NCI-H446 (cell line): ENCODE results near the gene AKIRIN1.
"Not testable (repeated sequence)": the region's sequence is repeated elsewhere in the genome, so short reads cannot be mapped to it uniquely, and the experiment has no call there.

Experiments used
- DNase-seq, 2 experiments: peaks; one replicate each; lab custom pipeline; 2025; lab: John Stamatoyannopoulos, UW

AKIRIN1 gene

GRCh38 chr1:38997034-38997900 lies 6.2 kb downstream of the AKIRIN1 start:
- DNase-seq, result no peak

DNA sequence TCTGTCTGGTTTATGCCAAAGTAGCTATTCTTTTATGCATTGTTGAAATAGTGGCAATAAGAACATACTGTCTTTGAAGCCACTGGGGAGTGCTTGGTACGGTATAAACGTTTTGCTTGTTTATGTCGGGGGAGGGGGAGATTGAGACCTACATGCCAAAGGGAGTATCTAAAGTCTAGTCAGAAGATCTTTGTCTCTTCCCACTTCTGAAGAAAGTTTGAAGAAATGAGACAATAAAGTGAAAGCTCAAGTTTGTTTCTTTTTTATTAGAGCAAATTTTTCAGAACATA lies 6.8 kb downstream of the AKIRIN1 start:
- no peak for DNase-seq

GRCh38 chr1:39001516-39002421 lies 10.7 kb downstream of the AKIRIN1 start:
- DNase-seq, result no peak

DNA sequence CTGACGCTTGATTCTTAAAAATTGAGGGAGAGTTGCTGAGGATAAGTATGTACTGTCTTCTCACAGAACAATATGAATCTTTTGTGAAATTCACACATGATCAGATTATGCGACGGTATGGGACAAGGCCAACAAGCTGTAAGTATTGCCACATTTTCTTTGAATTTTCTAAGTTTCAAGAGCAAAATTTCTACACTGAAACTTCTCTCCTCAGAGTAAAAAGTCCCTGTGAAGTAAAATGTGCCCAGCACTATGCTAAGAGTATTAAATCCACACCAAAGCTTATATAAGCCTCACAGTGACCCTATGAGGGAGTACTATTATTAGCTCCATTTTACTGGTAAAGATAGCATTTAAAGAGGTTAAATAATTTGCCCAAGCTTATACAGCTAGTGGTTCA lies 12.2 kb downstream of the AKIRIN1 start:
- no peak for DNase-seq

- no peak for DNase-seq
These were observed 12.7 kb downstream of the AKIRIN1 start for GRCh38 chr1:39003794-39004193.

- DNase-seq, result no peak
These were observed 15.2 kb downstream of the AKIRIN1 start for GRCh38 chr1:39006287-39006686.

GRCh38 chr1:39006726-39007645 lies 15.9 kb downstream of the AKIRIN1 start:
- DNase-seq, result no peak

GRCh38 chr1:39014956-39015355 lies 23.9 kb downstream of the AKIRIN1 start:
- DNase-seq, result not testable (repeated sequence)

DNA sequence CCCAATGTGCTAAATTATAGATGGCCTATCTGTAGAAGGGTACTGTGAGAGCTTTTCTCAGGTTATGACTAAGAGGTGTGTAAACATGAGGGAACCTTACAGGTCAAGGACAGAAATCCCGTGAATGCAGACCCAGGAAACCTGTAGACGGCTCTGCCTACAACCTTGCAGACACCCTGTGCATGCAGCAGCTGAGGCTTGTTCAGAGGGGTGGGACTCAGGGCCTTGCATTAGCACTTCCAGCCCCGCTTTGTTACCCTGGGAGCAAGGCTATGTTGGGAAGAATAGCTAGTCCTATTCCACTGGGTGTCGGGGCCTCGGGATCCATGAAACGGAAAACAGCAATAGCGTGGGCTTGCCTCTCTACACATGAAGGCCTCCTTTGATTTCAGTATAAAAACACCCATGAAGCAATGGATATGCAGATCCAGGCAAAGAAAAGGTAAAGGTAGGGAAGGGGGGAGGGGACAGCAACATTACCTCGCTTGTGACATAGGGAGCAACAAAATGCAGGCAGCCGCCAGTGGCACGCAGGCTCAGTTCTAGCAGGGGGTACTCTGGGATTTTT lies 25.6 kb downstream of the AKIRIN1 start:
- no peak for DNase-seq

DNA sequence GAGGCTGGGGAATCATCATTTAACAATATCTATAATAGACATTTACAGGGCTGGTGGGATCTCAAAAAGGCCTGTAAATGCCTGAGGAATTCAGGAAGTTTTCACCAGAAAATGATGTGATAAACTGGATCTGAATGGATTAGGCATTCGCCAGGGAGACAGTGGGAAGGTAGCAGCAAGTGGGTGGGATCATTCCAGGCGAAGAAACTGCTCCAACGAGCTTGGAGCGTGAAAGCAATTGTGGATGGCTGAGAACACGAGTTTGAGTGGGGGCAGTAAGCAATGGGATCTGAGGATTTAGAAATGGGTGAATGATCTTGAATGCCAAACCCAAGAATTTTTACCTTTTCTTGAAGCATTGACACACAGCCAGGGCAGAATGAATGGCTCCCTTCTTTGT lies 26.2 kb downstream of the AKIRIN1 start:
- no peak for DNase-seq

DNA sequence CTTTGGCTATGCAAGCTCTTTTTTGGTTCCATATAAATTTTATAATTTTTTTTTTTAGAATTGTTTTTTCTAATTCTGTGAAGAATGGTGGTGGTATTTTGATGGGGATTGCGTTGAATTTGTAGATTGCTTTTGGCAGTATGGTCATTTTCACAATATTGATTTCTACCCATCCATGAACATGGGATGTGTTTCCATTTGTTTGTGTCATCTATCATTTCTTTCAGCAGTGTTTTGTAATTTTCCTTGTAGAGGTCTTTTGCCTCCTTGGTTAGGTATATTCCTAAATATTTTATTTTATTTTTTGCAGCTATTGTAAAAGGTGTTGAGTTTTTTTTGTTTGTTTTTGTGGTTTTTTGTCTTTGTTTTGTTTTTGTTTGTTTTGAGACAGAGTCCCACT lies 29.4 kb downstream of the AKIRIN1 start:
- not testable (repeated sequence) for DNase-seq

GRCh38 chr1:39021426-39021825 lies 30.4 kb downstream of the AKIRIN1 start:
- no peak for DNase-seq

DNA sequence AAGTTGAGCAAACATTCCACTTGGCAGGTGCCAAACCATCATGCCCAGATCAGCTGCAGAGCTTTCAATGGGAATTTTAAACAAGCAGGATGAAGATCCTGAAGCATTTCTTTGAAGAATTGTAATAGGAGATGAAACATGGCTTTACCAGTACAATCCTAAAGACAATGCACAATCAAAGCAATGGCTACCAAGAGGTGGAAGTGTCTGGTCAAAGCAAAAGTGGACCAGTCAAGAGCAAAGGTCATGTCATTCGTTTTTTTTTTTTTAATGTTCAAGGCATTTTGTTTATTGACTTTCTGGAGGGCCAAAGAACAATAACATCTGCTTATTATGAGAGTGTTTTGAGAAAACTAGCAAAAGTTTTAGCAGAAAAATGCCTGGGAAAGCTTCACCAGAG lies 32.1 kb downstream of the AKIRIN1 start:
- no peak for DNase-seq

DNA sequence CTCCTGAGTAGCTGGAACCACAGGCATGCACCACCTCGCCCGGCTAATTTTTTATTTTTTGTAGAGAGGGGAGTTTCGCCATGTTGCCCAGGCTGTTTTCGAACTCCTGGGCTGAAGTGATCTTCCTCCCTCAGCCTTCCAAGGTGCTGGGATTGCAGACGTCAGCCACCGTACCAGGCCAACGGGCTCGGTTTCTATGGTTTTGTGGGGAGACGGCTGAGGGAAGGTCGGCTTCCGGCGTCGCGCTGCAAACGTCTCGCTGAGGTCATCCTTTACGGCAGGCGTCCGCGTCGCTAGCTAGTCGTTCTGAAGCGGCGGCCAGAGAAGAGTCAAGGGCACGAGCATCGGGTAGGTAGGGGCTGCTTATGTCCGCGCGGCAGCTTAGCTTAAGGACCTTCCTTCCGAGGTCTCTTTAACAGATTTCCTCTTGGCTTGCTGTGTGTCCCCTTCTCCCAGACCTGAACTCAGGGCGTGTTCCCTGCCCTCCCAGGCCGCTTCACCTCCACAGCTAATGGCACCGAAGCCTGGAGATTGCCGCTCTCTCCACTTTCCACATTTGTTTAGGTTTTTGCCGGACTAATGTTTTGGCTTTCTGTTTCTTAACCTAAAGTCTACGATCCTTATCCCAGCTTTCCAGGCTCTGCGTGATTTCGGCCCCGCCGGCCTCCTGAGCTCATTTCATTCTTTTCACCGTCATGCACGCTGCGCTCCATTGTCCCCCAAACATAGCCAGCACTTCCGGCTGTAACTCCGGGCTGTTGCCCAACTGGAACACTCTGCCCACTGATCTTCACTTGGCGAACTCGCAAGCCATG lies 35.2 kb downstream of the AKIRIN1 start, which contains the start of gene NDUFS5:
Gene NDUFS5, plus strand, starts transcription at position 300 of the 815 bp plus-strand sequence. CDS start 2,375 bp downstream, outside the sequence.
- DNase-seq, result peak; percentile 81 to 90

GRCh38 chr1:39026866-39027507 lies 35.9 kb downstream of the AKIRIN1 start:
- no peak for DNase-seq

- no peak for DNase-seq
These were observed 43.1 kb downstream of the AKIRIN1 start for GRCh38 chr1:39034114-39034654.

DNA sequence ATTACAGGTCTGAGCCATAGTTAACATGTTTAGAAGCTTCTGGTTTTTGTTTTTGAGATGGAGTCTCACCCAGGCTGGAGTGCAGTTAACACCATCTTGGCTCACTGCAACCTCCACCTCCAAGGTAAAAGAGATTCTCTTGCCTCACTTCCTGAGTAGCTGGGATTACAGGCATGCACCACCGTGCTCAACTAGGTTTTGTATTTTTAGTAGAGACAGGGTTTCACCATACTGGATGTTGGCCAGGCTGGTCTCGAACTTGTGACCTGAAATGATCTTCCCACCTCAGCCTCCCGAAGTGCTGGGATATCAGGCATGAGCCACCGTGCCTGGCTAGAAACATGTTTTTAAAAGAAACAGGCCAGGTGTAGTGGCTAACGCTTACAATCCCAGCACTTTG lies 45.6 kb downstream of the AKIRIN1 start:
- no peak for DNase-seq

GRCh38 chr1:39043513-39043912 lies 52.4 kb downstream of the AKIRIN1 start:
- no peak for DNase-seq

- no peak for DNase-seq
These were observed 53.7 kb downstream of the AKIRIN1 start for GRCh38 chr1:39044762-39045161.

GRCh38 chr1:39045231-39045630 lies 54.2 kb downstream of the AKIRIN1 start:
- DNase-seq, result no peak
